GM10266 (cell line): ENCODE data around the gene RPN2.

Source experiments
- DNase-seq: peaks from one replicate; pipeline ENCODE4 v3.0.0; 2012; ENCODE audit errors: extremely low spot score
- CTCF ChIP-seq: IDR thresholded peaks from 2 replicates; pipeline ENCODE4 v1.5.1; 2012; ENCODE audit warnings: mild to moderate bottlenecking, low read depth; ENCODE audit not compliant: control insufficient read depth, insufficient read depth; ENCODE audit errors: missing control alignments

RPN2 gene

GRCh38 chr20:37188787-37189186 is 9.7 kb downstream of the RPN2 start:
- no peak for DNase-seq
- no peak for TF ChIP-seq CTCF

- no peak for DNase-seq
- TF ChIP-seq CTCF, result no peak
Observed at GRCh38 chr20:37189416-37190016, 10.4 kb downstream of the RPN2 start.

GRCh38 chr20:37190354-37191112 is 11.4 kb downstream of the RPN2 start:
- TF ChIP-seq CTCF, result no peak

GRCh38 chr20:37192137-37192854 is 13.2 kb downstream of the RPN2 start:
- TF ChIP-seq CTCF, result peak; percentile 89
- DNase-seq, result peak; percentile 71

More at GRCh38 chr20:37190354-37191112, 11.4 kb downstream of the RPN2 start:
- no peak for DNase-seq

GRCh38 chr20:37193226-37193625 is 14.1 kb downstream of the RPN2 start:
- no peak for DNase-seq
- TF ChIP-seq CTCF, result no peak

GRCh38 chr20:37193821-37194220 is 14.7 kb downstream of the RPN2 start:
- TF ChIP-seq CTCF, result no peak
- no peak for DNase-seq
